Thoracic aorta (tissue), 2 donors: ENCODE results near the gene PLD4. TPM values are rescaled to one million over a fixed set of nuclear protein-coding genes. Genes with fewer than 3 reads are reported as not detected.
"Not testable (repeated sequence)": the region's sequence is repeated elsewhere in the genome, so short reads cannot be mapped to it uniquely, and the experiment has no call there.

Experiments
- ATAC-seq: fragments of 150-250 bp; one replicate; pipeline ENCODE4 v1.8.0; 2017; ENCODE audit warnings: low read depth; ENCODE audit not compliant: insufficient number of reproducible peaks, low FRiP score
- DNase-seq: peaks from one replicate; pipeline ENCODE4 v3.0.0-alpha.2; 2020; ENCODE audit warnings: low spot score
- H3K27ac ChIP-seq, 2 donors: fragments of 200-600 bp; sonication (generic); 1 replicate in 1 of 2; 2 replicates in 1 of 2; pipeline ENCODE4 v1.5.1; 2016; ENCODE audit warnings: mild to moderate bottlenecking in 2 of 2, moderate library complexity in 2 of 2
- H3K27me3 ChIP-seq: fragments of 200-600 bp; sonication (generic); replicated peaks from 2 replicates; pipeline ENCODE4 v1.6.0; 2016; ENCODE audit warnings: mild to moderate bottlenecking; ENCODE audit not compliant: insufficient read depth
- H3K36me3 ChIP-seq: fragments of 200-600 bp; sonication (generic); one replicate; pipeline ENCODE4 v1.5.1; 2016
- H3K4me1 ChIP-seq, 2 donors: fragments of 200-600 bp; sonication (generic); 1 replicate in 1 of 2; 2 replicates in 1 of 2; pipeline versions ENCODE4 v1.5.1 to v1.6.0; 2016; ENCODE audit warnings: low read depth in 2 of 2, mild to moderate bottlenecking in 1 of 2; ENCODE audit not compliant: control insufficient read depth in 1 of 2
- H3K4me3 ChIP-seq: fragments of 200-600 bp; sonication (generic); 2 replicates; pipeline ENCODE4 v1.5.1; 2016; ENCODE audit warnings: mild to moderate bottlenecking
- H3K9me3 ChIP-seq: fragments of 200-600 bp; sonication (generic); 2 replicates; pipeline ENCODE4 v1.5.1; 2016
- total RNA-seq, 2 donors: library from RNA; depleted of rRNA; stranded (reverse); fragments of >200 nt; gene quantifications; one replicate each; pipeline versions ENCODE4 v1.1.0 to v1.2.3, GENCODE V29; 2016
- TF ChIP-seq, protein P1 (sequence below): fragments of 200-600 bp; sonication (generic); IDR thresholded peaks from one replicate; pipeline ENCODE4 v1.5.1; 2019; ENCODE audit warnings: antibody characterized with exemption

PLD4 gene
- total RNA-seq, 2 donors from 2014 or later: 0.35 TPM; not detected in 1

DNA sequence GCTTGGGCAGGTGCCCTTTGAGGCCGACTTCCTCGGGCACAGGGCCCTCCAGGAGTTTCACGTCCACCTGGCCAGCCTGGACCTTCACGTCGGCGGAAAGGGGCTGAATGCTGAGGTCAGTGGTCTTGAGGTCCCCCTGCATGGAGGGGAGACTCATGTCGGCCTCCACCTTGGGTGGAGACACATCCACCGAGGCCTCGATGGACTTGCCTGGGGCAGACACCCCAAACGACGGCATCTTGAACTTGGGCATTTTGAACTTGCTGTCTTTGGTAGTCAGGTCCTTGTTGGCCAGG, 24.0 kb downstream of the PLD4 start:
- Histone ChIP-seq H3K27me3 (no peaks in the 10 kb centered on the region), H3K4me3 (no peak overlapping the region), H3K4me1 (no peaks in the 10 kb centered on the region), H3K36me3 (no peaks in the 10 kb centered on the region), H3K9me3 (no peaks in the 10 kb centered on the region), H3K27ac (no peak overlapping the region)
- TF ChIP-seq, protein P1, sequence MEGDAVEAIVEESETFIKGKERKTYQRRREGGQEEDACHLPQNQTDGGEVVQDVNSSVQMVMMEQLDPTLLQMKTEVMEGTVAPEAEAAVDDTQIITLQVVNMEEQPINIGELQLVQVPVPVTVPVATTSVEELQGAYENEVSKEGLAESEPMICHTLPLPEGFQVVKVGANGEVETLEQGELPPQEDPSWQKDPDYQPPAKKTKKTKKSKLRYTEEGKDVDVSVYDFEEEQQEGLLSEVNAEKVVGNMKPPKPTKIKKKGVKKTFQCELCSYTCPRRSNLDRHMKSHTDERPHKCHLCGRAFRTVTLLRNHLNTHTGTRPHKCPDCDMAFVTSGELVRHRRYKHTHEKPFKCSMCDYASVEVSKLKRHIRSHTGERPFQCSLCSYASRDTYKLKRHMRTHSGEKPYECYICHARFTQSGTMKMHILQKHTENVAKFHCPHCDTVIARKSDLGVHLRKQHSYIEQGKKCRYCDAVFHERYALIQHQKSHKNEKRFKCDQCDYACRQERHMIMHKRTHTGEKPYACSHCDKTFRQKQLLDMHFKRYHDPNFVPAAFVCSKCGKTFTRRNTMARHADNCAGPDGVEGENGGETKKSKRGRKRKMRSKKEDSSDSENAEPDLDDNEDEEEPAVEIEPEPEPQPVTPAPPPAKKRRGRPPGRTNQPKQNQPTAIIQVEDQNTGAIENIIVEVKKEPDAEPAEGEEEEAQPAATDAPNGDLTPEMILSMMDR: no peak
- ATAC-seq: no peak
- DNase-seq: no peak

- not testable (repeated sequence) for H3K4me3 ChIP-seq, H3K27ac ChIP-seq, H3K4me1 ChIP-seq, ATAC-seq, H3K36me3 ChIP-seq, H3K27me3 ChIP-seq, DNase-seq, H3K9me3 ChIP-seq
Measured at GRCh38 chr14:104949406-104949955, 24.8 kb downstream of the PLD4 start.

DNA sequence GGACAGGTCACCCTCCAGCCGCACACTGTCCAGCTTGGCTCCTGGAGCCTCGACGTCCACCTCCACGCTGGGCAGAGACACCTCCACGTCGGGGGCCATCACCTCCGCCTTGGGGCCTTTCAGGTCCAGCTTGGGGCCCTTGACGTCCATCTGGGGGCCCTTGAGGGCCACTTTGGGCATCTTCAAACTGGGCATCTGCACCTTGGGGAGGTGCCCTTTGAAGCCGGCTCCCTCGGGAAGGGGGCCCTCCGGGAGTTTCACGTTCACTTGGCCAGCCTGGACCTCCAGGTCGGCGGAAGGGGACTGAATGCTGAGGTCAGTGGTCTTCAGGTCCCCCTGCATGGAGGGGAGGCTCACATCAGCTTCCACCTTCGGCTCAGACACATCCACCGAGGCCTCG, 25.3 kb downstream of the PLD4 start:
- Histone ChIP-seq H3K27ac (no peak overlapping the region), H3K36me3 (peaks cover 7% of the 10 kb centered on the region), H3K27me3 (no peaks in the 10 kb centered on the region), H3K4me3 (no peak overlapping the region), H3K9me3 (no peaks in the 10 kb centered on the region), H3K4me1 (no peaks in the 10 kb centered on the region)
- ATAC-seq: no peak
- TF ChIP-seq, protein P1: no peak
- DNase-seq: no peak

DNA sequence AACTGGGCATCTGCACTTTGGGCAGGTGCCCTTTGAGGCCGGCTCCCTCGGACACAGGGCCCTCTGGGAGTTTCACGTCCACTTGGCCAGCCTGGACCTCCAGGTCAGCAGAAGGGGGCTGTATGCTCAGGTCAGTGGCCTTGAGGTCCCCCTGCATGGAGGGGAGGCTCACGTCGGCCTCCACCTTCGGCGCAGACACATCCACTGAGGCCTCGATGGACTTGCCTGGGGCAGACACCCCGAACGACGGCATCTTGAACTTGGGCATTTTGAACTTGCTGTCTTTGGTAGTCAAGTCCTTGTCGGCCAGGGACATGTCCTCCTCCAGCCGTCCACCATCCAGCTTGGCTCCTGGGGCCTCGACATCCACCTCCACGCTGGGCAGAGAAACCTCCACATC, 26.0 kb downstream of the PLD4 start:
- not testable (repeated sequence) for H3K4me1 ChIP-seq, DNase-seq, H3K27me3 ChIP-seq, H3K4me3 ChIP-seq, H3K36me3 ChIP-seq, H3K9me3 ChIP-seq, H3K27ac ChIP-seq, ATAC-seq

- ATAC-seq, DNase-seq, H3K27ac ChIP-seq, H3K9me3 ChIP-seq, H3K27me3 ChIP-seq, H3K4me3 ChIP-seq, H3K4me1 ChIP-seq: not testable (repeated sequence)
- H3K36me3 ChIP-seq: peaks cover 10% of the 10 kb centered on the region
Measured at GRCh38 chr14:104951863-104952657, 27.4 kb downstream of the PLD4 start.

DNA sequence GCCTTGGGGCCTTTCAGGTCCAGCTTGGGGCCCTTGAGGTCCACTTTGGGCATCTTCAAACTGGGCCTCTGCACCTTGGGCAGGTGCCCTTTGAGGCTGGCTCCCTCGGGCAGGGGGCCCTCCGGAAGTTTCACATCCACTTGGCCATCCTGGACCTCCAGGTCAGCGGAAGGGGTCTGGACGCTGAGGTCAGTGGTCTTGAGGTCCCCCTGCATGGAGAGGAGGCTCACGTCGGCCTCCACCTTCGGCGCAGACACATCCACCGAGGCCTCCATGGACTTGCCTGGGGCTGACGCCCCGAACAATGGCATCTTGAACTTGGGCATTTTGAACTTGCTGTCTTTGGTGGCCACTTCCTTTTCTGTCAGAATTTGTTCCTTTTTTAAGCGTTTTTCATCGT, 28.4 kb downstream of the PLD4 start:
- H3K4me1 ChIP-seq: no peaks in the 10 kb centered on the region
- TF ChIP-seq, protein P1: no peak
- no peak overlapping the region for H3K4me3 ChIP-seq
- peaks cover 12% of the 10 kb centered on the region for H3K36me3 ChIP-seq
- ATAC-seq (no peak), DNase-seq (no peak)
- no peaks in the 10 kb centered on the region for H3K9me3 ChIP-seq
- H3K27ac ChIP-seq: no peak overlapping the region
- H3K27me3 ChIP-seq: no peaks in the 10 kb centered on the region
